Naive thymus-derived CD4-positive, alpha-beta T cell (primary cell): Measurements from ENCODE around the gene TCF7L1. TPM values are rescaled to one million over a fixed set of nuclear protein-coding genes. Genes with fewer than 3 reads are reported as not detected.
A peak's percentile ranks its signal among the peaks of the same experiment; 100 is the strongest.

Source experiments
- ATAC-seq: fragments of 150-1000 bp; cut with Tn5 transposase; 2 replicates; pipeline ENCODE4 v1.10.0; 2021; ENCODE audit warnings: mild to moderate bottlenecking, moderate library complexity
- CTCF ChIA-PET: fragments of 350-600 bp; sonication (Branson Sonifier 250); formaldehyde crosslinking; loops from one replicate; lab custom pipeline; 2021; ENCODE audit warnings: antibody characterized with exemption; lab: Charles Lee
- POLR2A ChIA-PET: fragments of 350-600 bp; sonication (Branson Sonifier 250); formaldehyde crosslinking; loops from one replicate; lab custom pipeline; 2021; ENCODE audit warnings: antibody characterized with exemption, inconsistent platforms; lab: Charles Lee
- DNase-seq, 9 donors: peaks; one replicate each; pipeline versions ENCODE4 v3.0.0 to v3.0.0-alpha.2; 2020 to 2022; ENCODE audit warnings: mixed read lengths in 1 of 9
- H3K27ac ChIP-seq: one replicate; pipeline ENCODE4 v1.7.0; 2013; ENCODE audit warnings: mild to moderate bottlenecking, low read depth, low read length, moderate library complexity
- H3K27me3 ChIP-seq, 2 donors: one replicate each; pipeline ENCODE4 v1.7.0; 2013; ENCODE audit warnings: low read length in 2 of 2, mild to moderate bottlenecking in 2 of 2, moderate library complexity in 2 of 2; ENCODE audit not compliant: control insufficient read depth in 2 of 2, insufficient read depth in 2 of 2
- H3K36me3 ChIP-seq, 3 experiments: 1 replicate in 2 of 3; 2 replicates in 1 of 3; pipeline ENCODE4 v1.7.0; 2013; ENCODE audit warnings: low read length in 3 of 3, mild to moderate bottlenecking in 3 of 3, moderate library complexity in 1 of 3; ENCODE audit not compliant: insufficient read depth in 3 of 3, control insufficient read depth in 2 of 3
- H3K4me1 ChIP-seq, 2 donors: one replicate each; pipeline ENCODE4 v1.7.0; 2013; ENCODE audit warnings: low read length in 2 of 2, mild to moderate bottlenecking in 2 of 2, moderate library complexity in 1 of 2; ENCODE audit not compliant: control insufficient read depth in 2 of 2, insufficient read depth in 2 of 2
- H3K4me3 ChIP-seq: 2 replicates; pipeline ENCODE4 v1.7.0; 2013; ENCODE audit warnings: mild to moderate bottlenecking, low read length
- H3K9me3 ChIP-seq, 3 experiments: 1 replicate in 2 of 3; 2 replicates in 1 of 3; pipeline ENCODE4 v1.7.0; 2013; ENCODE audit warnings: low read length in 3 of 3; ENCODE audit not compliant: control insufficient read depth in 2 of 3
- H3K27ac Mint-ChIP-seq, 9 donors: one replicate each; pipeline ENCODE4 v1.8.0; 2020 to 2022; ENCODE audit warnings: mixed read lengths in 9 of 9, mild to moderate bottlenecking in 8 of 9, moderate library complexity in 5 of 9, inconsistent platforms in 2 of 9
- H3K27me3 Mint-ChIP-seq, 5 donors: one replicate each; pipeline ENCODE4 v1.8.0; 2021 to 2022; ENCODE audit warnings: mixed read lengths in 5 of 5, mild to moderate bottlenecking in 1 of 5
- H3K36me3 Mint-ChIP-seq, 5 donors: one replicate each; pipeline ENCODE4 v1.8.0; 2020 to 2022; ENCODE audit warnings: mixed read lengths in 5 of 5, mild to moderate bottlenecking in 3 of 5, inconsistent platforms in 1 of 5
- H3K4me1 Mint-ChIP-seq, 7 donors: one replicate each; pipeline ENCODE4 v1.8.0; 2020 to 2022; ENCODE audit warnings: mixed read lengths in 7 of 7, mild to moderate bottlenecking in 3 of 7, inconsistent platforms in 1 of 7
- H3K4me3 Mint-ChIP-seq, 10 donors: one replicate each; pipeline ENCODE4 v1.8.0; 2020 to 2022; ENCODE audit warnings: mild to moderate bottlenecking in 10 of 10, mixed read lengths in 10 of 10, moderate library complexity in 6 of 10, inconsistent platforms in 2 of 10
- H3K9me3 Mint-ChIP-seq, 11 donors: one replicate each; pipeline ENCODE4 v1.8.0; 2020 to 2022; ENCODE audit warnings: mixed read lengths in 11 of 11, mild to moderate bottlenecking in 4 of 11, inconsistent platforms in 1 of 11, moderate library complexity in 1 of 11
- intact Hi-C, 2 donors: fragments of 100-400 bp; cut with micrococcal nuclease; formaldehyde crosslinking; loops; one replicate each; pipeline ENCODE4 v1.15.1; 2023
- polyA plus RNA-seq, 2 donors: library from polyadenylated mRNA; unstranded; fragments of 300-500 nt; fragmentation: Illumina TruSeq; gene quantifications; one replicate each; pipeline ENCODE4 v1.2.3, GENCODE V29; 2021
- total RNA-seq, 6 experiments: library from RNA in 5 of 6; stranded (reverse) in 5 of 6; gene quantifications; 1 replicate in 5 of 6; 2 replicates in 1 of 6; pipeline ENCODE4 v1.2.3 and lab custom pipeline; 2021 to 2026

TCF7L1 gene
- total and polyA plus RNA-seq, 7 experiments from 2014 or later, result 0.08 to 0.16 TPM; not detected in 5

GRCh38 chr2:85243101-85244072 lies 110.2 kb downstream of the TCF7L1 start:
- Histone ChIP-seq H3K27ac (no peak overlapping the region), H3K9me3 (no peaks in the 10 kb centered on the region), H3K4me3 (no peak overlapping the region), H3K27me3 (no peaks in the 10 kb centered on the region), H3K4me1 (no peaks in the 10 kb centered on the region), H3K36me3 (no peaks in the 10 kb centered on the region)
- peaks cover 0 to 31% (median 8%) of the 10 kb centered on the region in 5 donors for H3K27me3 Mint-ChIP-seq
- H3K4me1 Mint-ChIP-seq, result peaks cover 0 to 12% (median 10%) of the 10 kb centered on the region in 7 donors
- ATAC-seq (no peak), DNase-seq (peak in 1 of 9 donors; percentile 2)
- intact Hi-C loops, result no loop called here
- H3K36me3 Mint-ChIP-seq, result peaks cover 0 to 4% (median 0%) of the 10 kb centered on the region in 5 donors
- H3K4me3 Mint-ChIP-seq, result no peak overlapping the region
- ChIA-PET CTCF (interaction anchor here (0.6 kb wide), 1 partner anchor 309 kb away, joined by 3 read pairs; no protein-coding TSS in a partner anchor), POLR2A (no interaction called here)
- no peaks in the 10 kb centered on the region for H3K9me3 Mint-ChIP-seq
- H3K27ac Mint-ChIP-seq, result no peak overlapping the region

GRCh38 chr2:85244828-85245227 lies 111.6 kb downstream of the TCF7L1 start:
- no peaks in the 10 kb centered on the region for H3K36me3 ChIP-seq
- no peaks in the 10 kb centered on the region for H3K9me3 Mint-ChIP-seq
- H3K9me3 ChIP-seq, result no peaks in the 10 kb centered on the region
- H3K27me3 Mint-ChIP-seq, result peaks cover 0 to 23% (median 8%) of the 10 kb centered on the region in 5 donors
- ChIA-PET POLR2A (no interaction called here), CTCF (no interaction called here)
- H3K4me1 ChIP-seq, result no peaks in the 10 kb centered on the region
- H3K27ac Mint-ChIP-seq, result peak overlapping the region in 1 of 9 donors; percentile 9
- DNase-seq (no peak), ATAC-seq (no peak)
- intact Hi-C loops, result no loop called here
- H3K36me3 Mint-ChIP-seq, result peaks cover 0 to 4% (median 0%) of the 10 kb centered on the region in 5 donors
- H3K27me3 ChIP-seq, result no peaks in the 10 kb centered on the region
- H3K4me3 ChIP-seq, result no peak overlapping the region
- H3K4me3 Mint-ChIP-seq, result no peak overlapping the region
- H3K27ac ChIP-seq, result no peak overlapping the region
- H3K4me1 Mint-ChIP-seq, result peaks cover 0 to 12% (median 10%) of the 10 kb centered on the region in 7 donors

- no peaks in the 10 kb centered on the region for H3K36me3 ChIP-seq
- DNase-seq (no peak), ATAC-seq (no peak)
- Mint-ChIP-seq H3K4me1 (peaks cover 0 to 4% (median 3%) of the 10 kb centered on the region in 7 donors), H3K4me3 (no peak overlapping the region), H3K9me3 (no peaks in the 10 kb centered on the region), H3K27ac (no peak overlapping the region), H3K27me3 (peaks cover 0 to 18% (median 8%) of the 10 kb centered on the region in 5 donors), H3K36me3 (peaks cover 0 to 4% (median 0%) of the 10 kb centered on the region in 5 donors)
- intact Hi-C loops, result no loop called here
- POLR2A ChIA-PET, result no interaction called here
- H3K9me3 ChIP-seq, result no peaks in the 10 kb centered on the region
- CTCF ChIA-PET, result no interaction called here
- no peaks in the 10 kb centered on the region for H3K27me3 ChIP-seq
- no peaks in the 10 kb centered on the region for H3K4me1 ChIP-seq
- no peak overlapping the region for H3K27ac ChIP-seq
- H3K4me3 ChIP-seq, result no peak overlapping the region
These were observed 112.7 kb downstream of the TCF7L1 start for GRCh38 chr2:85245891-85246290.

- Histone ChIP-seq H3K9me3 (no peaks in the 10 kb centered on the region), H3K36me3 (no peaks in the 10 kb centered on the region), H3K27ac (no peak overlapping the region), H3K4me3 (no peak overlapping the region), H3K27me3 (no peaks in the 10 kb centered on the region), H3K4me1 (no peaks in the 10 kb centered on the region)
- ChIA-PET POLR2A (interaction anchor here (1.0 kb wide), 1 partner anchor 10 kb away, joined by 3 read pairs; no protein-coding TSS in a partner anchor), CTCF (interaction anchor here (0.5 kb wide), 1 partner anchor 1662 kb away, joined by 6 read pairs; no protein-coding TSS in a partner anchor)
- Mint-ChIP-seq H3K36me3 (peaks cover 0 to 4% (median 0%) of the 10 kb centered on the region in 5 donors), H3K9me3 (no peaks in the 10 kb centered on the region), H3K27ac (no peak overlapping the region), H3K27me3 (peaks cover 0 to 17% (median 8%) of the 10 kb centered on the region in 5 donors), H3K4me1 (peaks cover 0 to 2% (median 0%) of the 10 kb centered on the region in 7 donors), H3K4me3 (no peak overlapping the region)
- intact Hi-C loops, result no loop called here
- DNase-seq (no peak), ATAC-seq (no peak)
These were observed 113.2 kb downstream of the TCF7L1 start for GRCh38 chr2:85246348-85246747.

- intact Hi-C loops, result no loop called here
- Histone ChIP-seq H3K27me3 (no peaks in the 10 kb centered on the region), H3K4me3 (no peak overlapping the region)
These were observed 114.4 kb downstream of the TCF7L1 start for GRCh38 chr2:85247610-85248009.

GRCh38 chr2:85248773-85249509 lies 115.7 kb downstream of the TCF7L1 start:
- no peak overlapping the region for H3K27ac Mint-ChIP-seq
- Histone ChIP-seq H3K36me3 (no peaks in the 10 kb centered on the region), H3K27ac (no peak overlapping the region), H3K9me3 (no peaks in the 10 kb centered on the region), H3K4me1 (no peaks in the 10 kb centered on the region), H3K27me3 (no peaks in the 10 kb centered on the region), H3K4me3 (no peak overlapping the region)
- peaks cover 0 to 2% (median 0%) of the 10 kb centered on the region in 11 donors for H3K9me3 Mint-ChIP-seq
- peaks cover 0 to 2% (median 0%) of the 10 kb centered on the region in 7 donors for H3K4me1 Mint-ChIP-seq
- no peak for ATAC-seq
- intact Hi-C loops, result no loop called here
- DNase-seq, result no peak
- H3K36me3 Mint-ChIP-seq, result peaks cover 0 to 4% (median 0%) of the 10 kb centered on the region in 5 donors
- CTCF ChIA-PET, result no interaction called here
- H3K4me3 Mint-ChIP-seq, result no peak overlapping the region
- H3K27me3 Mint-ChIP-seq, result peaks cover 0 to 13% (median 7%) of the 10 kb centered on the region in 5 donors
- POLR2A ChIA-PET, result no interaction called here

More at GRCh38 chr2:85247610-85248009, 114.4 kb downstream of the TCF7L1 start:
- ChIA-PET CTCF (no interaction called here), POLR2A (no interaction called here)
- Mint-ChIP-seq H3K4me1 (peaks cover 0 to 2% (median 0%) of the 10 kb centered on the region in 7 donors), H3K27ac (no peak overlapping the region), H3K36me3 (peaks cover 0 to 4% (median 0%) of the 10 kb centered on the region in 5 donors), H3K9me3 (peaks cover 0 to 2% (median 0%) of the 10 kb centered on the region in 11 donors), H3K27me3 (peaks cover 0 to 17% (median 8%) of the 10 kb centered on the region in 5 donors), H3K4me3 (no peak overlapping the region)
- ATAC-seq (no peak), DNase-seq (no peak)
- Histone ChIP-seq H3K9me3 (no peaks in the 10 kb centered on the region), H3K4me1 (no peaks in the 10 kb centered on the region), H3K36me3 (no peaks in the 10 kb centered on the region), H3K27ac (no peak overlapping the region)
